K562 (cell line): ENCODE data around the gene PMPCA. TPM values are rescaled to one million over a fixed set of nuclear protein-coding genes. Genes with fewer than 3 reads are reported as not detected.

ENCODE experiments used
- ATAC-seq: fragments of 200-7000 bp; cut with Tn5 transposase; 3 replicates; pipeline ENCODE4 v1.9.1; 2020; ENCODE audit warnings: moderate library complexity
- BruUV-seq: library from RNA; stranded (reverse); fragments of 400-500 nt; replicated peaks from 2 replicates; lab custom pipeline; 2021; lab: Mats Ljungman, UMichigan
- CTCF ChIA-PET: fragments of 300-600 bp; formaldehyde crosslinking; extraction: SDS; loops from one replicate; lab custom pipeline; 2021; ENCODE audit warnings: low intra/inter-chr PET ratio; lab: Yijun Ruan, JAX
- POLR2A ChIA-PET: fragments of 300-600, 350-650 bp; sonication (Branson Sonifier 250); formaldehyde crosslinking; extraction: SDS; loops from one replicate; lab custom pipeline; 2021; ENCODE audit warnings: antibody characterized with exemption, inconsistent platforms; lab: Yijun Ruan, JAX
- DNase-seq, 4 experiments: peaks; one replicate each; pipeline versions ENCODE4 v3.0.0 to v3.0.0-alpha.2; 2011 to 2018; ENCODE audit warnings: low spot score in 3 of 4, mixed read lengths in 3 of 4; ENCODE audit errors: extremely low read depth in 1 of 4
- FAIRE-seq: peaks from 2 replicates; lab custom pipeline; 2011; peaks lifted over from hg19 to GRCh38; lab: Jason Lieb, UNC
- H2AFZ ChIP-seq: 2 replicates; pipeline ENCODE4 v1.6.0; 2011; ENCODE audit warnings: low read depth, low read length, control low read depth, inconsistent platforms
- H3K27ac ChIP-seq: fragments of 200-600 bp; 3 replicates; pipeline ENCODE4 v1.8.0; 2011; ENCODE audit warnings: low read depth, mild to moderate bottlenecking, control low read depth, inconsistent platforms, low read length, moderate library complexity, mixed read lengths; ENCODE audit errors: extremely low read depth
- H3K27me3 ChIP-seq, 2 experiments: fragments of 300-600 bp in 1 of 2; 2 replicates in 1 of 2; 3 replicates in 1 of 2; pipeline versions ENCODE4 v1.6.0 to v1.8.0; 2011; ENCODE audit warnings: inconsistent platforms in 2 of 2, low read length in 2 of 2, mild to moderate bottlenecking in 1 of 2, mixed read lengths in 1 of 2, moderate library complexity in 1 of 2; ENCODE audit not compliant: control insufficient read depth in 2 of 2, insufficient read depth in 2 of 2
- H3K36me3 ChIP-seq: fragments of 300-600 bp; 3 replicates; pipeline ENCODE4 v1.8.0; 2011; ENCODE audit warnings: mild to moderate bottlenecking, low read length, inconsistent platforms; ENCODE audit not compliant: control insufficient read depth, insufficient read depth
- H3K4me1 ChIP-seq, 2 experiments: fragments of 200-600 bp in 1 of 2; replicated peaks in 1 of 2; 2 replicates in 1 of 2; 3 replicates in 1 of 2; pipeline versions ENCODE4 v1.5.1 to v1.8.0; 2011; ENCODE audit warnings: inconsistent platforms in 2 of 2, low read length in 2 of 2, mild to moderate bottlenecking in 1 of 2, mixed read lengths in 1 of 2, moderate library complexity in 1 of 2; ENCODE audit not compliant: control insufficient read depth in 2 of 2, insufficient read depth in 2 of 2
- H3K4me2 ChIP-seq: 2 replicates; pipeline ENCODE4 v1.6.1; 2011; ENCODE audit warnings: low read length, control low read depth, inconsistent platforms, mixed read lengths; ENCODE audit not compliant: insufficient read depth
- H3K4me3 ChIP-seq: fragments of 200-600 bp; sonication (generic), shearing (Covaris generic); 2 replicates; pipeline ENCODE4 v1.5.1; 2016; ENCODE audit warnings: control low read depth, inconsistent platforms
- H3K79me2 ChIP-seq: fragments of 200-600 bp; 3 replicates; pipeline ENCODE4 v1.8.0; 2011; ENCODE audit warnings: low read length, inconsistent platforms; ENCODE audit not compliant: control insufficient read depth, insufficient read depth
- H3K9ac ChIP-seq, 2 experiments: 2 replicates each; pipeline versions ENCODE4 v1.6.0 to v1.6.1; 2011; ENCODE audit warnings: low read depth in 2 of 2, low read length in 2 of 2, control low read depth in 1 of 2, inconsistent platforms in 1 of 2, mild to moderate bottlenecking in 1 of 2, mixed read lengths in 1 of 2; ENCODE audit not compliant: insufficient read depth in 1 of 2
- H3K9me1 ChIP-seq: one replicate; pipeline ENCODE4 v1.6.0; 2011; ENCODE audit warnings: inconsistent platforms, mild to moderate bottlenecking, low read length, moderate library complexity; ENCODE audit not compliant: control insufficient read depth, insufficient read depth
- H3K9me3 ChIP-seq: replicated peaks from 2 replicates; pipeline ENCODE4 v1.5.1; 2011; ENCODE audit warnings: low read depth, low read length, inconsistent platforms; ENCODE audit not compliant: control insufficient read depth, insufficient read depth
- H4K20me1 ChIP-seq: replicated peaks from 2 replicates; pipeline ENCODE4 v1.6.1; 2011; ENCODE audit warnings: low read length, inconsistent platforms, mixed read lengths; ENCODE audit not compliant: control insufficient read depth, insufficient read depth
- ARHGAP35 ChIP-seq: fragments of 450-650 bp; IDR thresholded peaks from 2 replicates; pipeline ENCODE4 v1.6.1; 2018; ENCODE audit not compliant: partially characterized antibody
- ATF2 ChIP-seq: sonication (generic); formaldehyde crosslinking; IDR thresholded peaks from 2 replicates; pipeline ENCODE4 v1.8.1; 2022; ENCODE audit warnings: missing genetic modification reagents
- MIER1 ChIP-seq: fragments of 450-650 bp; IDR thresholded peaks from 2 replicates; pipeline ENCODE4 v1.6.1; 2016; ENCODE audit warnings: antibody characterized with exemption, mild to moderate bottlenecking, low read depth
- NFATC3 ChIP-seq: fragments of 450-650 bp; IDR thresholded peaks from 2 replicates; pipeline ENCODE4 v1.6.1; 2017; ENCODE audit warnings: mild to moderate bottlenecking
- POLR2G ChIP-seq: fragments of 200-400 bp; formaldehyde crosslinking; IDR thresholded peaks from 2 replicates; pipeline ENCODE4 v1.6.1; 2017; ENCODE audit warnings: low read depth, mild to moderate bottlenecking, antibody characterized with exemption, low read length, moderate library complexity
- SAP30 ChIP-seq: fragments of 200-600 bp; sonication (generic); IDR thresholded peaks from 2 replicates; pipeline ENCODE4 v1.6.1; 2012; ENCODE audit warnings: borderline replicate concordance, low read depth, mild to moderate bottlenecking, moderate library complexity, low read length, control low read depth, inconsistent platforms; ENCODE audit not compliant: insufficient read depth, poor library complexity, severe bottlenecking
- THRA ChIP-seq: fragments of 450-650 bp; IDR thresholded peaks from 2 replicates; pipeline ENCODE4 v1.6.1; 2017; ENCODE audit warnings: mild to moderate bottlenecking, moderate library complexity
- ZNF511 ChIP-seq: sonication (generic); formaldehyde crosslinking; IDR thresholded peaks from 2 replicates; pipeline ENCODE4 v1.8.0; 2022; ENCODE audit warnings: mild to moderate bottlenecking, missing genetic modification reagents
- WGBS: fragments of 100-300 bp; shearing (Covaris generic); methylation state at CpG from one replicate; pipeline ENCODE4 v1.1.6; 2016; ENCODE audit warnings: low coverage, mixed read lengths; ENCODE audit not compliant: insufficient coverage; ENCODE audit errors: missing lambda C conversion rate; 5-methylcytosine and 5-hydroxymethylcytosine counted together
- in situ Hi-C: fragments of 300-500 bp; cut with MboI; formaldehyde crosslinking; loops from 4 replicates; pipeline ENCODE4 v1.15.0; 2018; ENCODE audit warnings: inconsistent platforms, mixed read lengths
- intact Hi-C: fragments of 100-400 bp; cut with micrococcal nuclease; formaldehyde crosslinking; loops from 2 replicates; pipeline ENCODE4 v1.14.2; 2022
- polyA plus RNA-seq, 8 experiments: library from polyadenylated mRNA; depleted of rRNA in 4 of 8; stranded (reverse) in 5 of 8; unstranded in 3 of 8; fragments of >200 nt; fragmentation: Nextera tagmentation in 2 of 8; fragmentation: Illumina TruSeq in 1 of 8; extraction: Ambion mirVana in 2 of 8; extraction: Trizol in 1 of 8; gene quantifications; 2 replicates each; pipeline versions ENCODE4 v1.2.1 to v1.2.3, GENCODE V29; 2011 to 2014; ENCODE audit warnings: inconsistent platforms in 1 of 8, missing spikeins in 1 of 8
- total RNA-seq, 7 experiments: library from RNA; depleted of rRNA in 6 of 7; stranded (reverse); fragments of >200 nt in 6 of 7; fragmentation: Illumina TruSeq in 2 of 7; extraction: Trizol in 2 of 7; gene quantifications; 2 replicates each; pipeline versions ENCODE4 v1.2.1 to v1.2.3, GENCODE V29; 2011 to 2021; ENCODE audit warnings: low replicate concordance in 1 of 7

The PMPCA gene
- total and polyA plus RNA-seq, 9 of the 15 experiments (the other 6 are each of a cell fraction or from before 2014, with no cell fraction given): 23.9 to 143 (median 86.6) TPM

- in situ Hi-C loops (no loop called here), intact Hi-C loops (no loop called here)
- no peak overlapping the region for H3K4me2 ChIP-seq
- no peak overlapping the region for H2AFZ ChIP-seq
- FAIRE-seq (no peak), DNase-seq (no peak), ATAC-seq (no peak)
- no peak overlapping the region; a peak in 1 of 4 replicates for H3K9ac ChIP-seq
- BruUV-seq: no TSS peak
- H3K79me2 ChIP-seq: peaks cover 35% of the 10 kb centered on the region
- POLR2A ChIA-PET: interaction anchor here (0.6 to 5.6 kb wide), 4 partner anchors 9 to 15 kb away, joined by 3 to 33 read pairs (median 3); no protein-coding TSS in a partner anchor
- peaks cover 64% of the 10 kb centered on the region; the same call in 1 of the 3 replicates for H3K36me3 ChIP-seq
- peaks cover 13% of the 10 kb centered on the region for H3K9me1 ChIP-seq
- no peaks in the 10 kb centered on the region for H3K27me3 ChIP-seq
- TF ChIP-seq ZNF511 (CRISPR knock-in tag): no peak
- no peak for TF ChIP-seq SAP30
- no peak for TF ChIP-seq ARHGAP35
- no peak for TF ChIP-seq ATF2
- peak; percentile 39 for TF ChIP-seq POLR2G
- no peak for TF ChIP-seq MIER1
- TF ChIP-seq THRA: no peak
- TF ChIP-seq NFATC3: no peak
- H3K9me3 ChIP-seq: no peaks in the 10 kb centered on the region
- peaks cover 15 to 54% of the 10 kb centered on the region in 2 experiments for H3K4me1 ChIP-seq
- no peak overlapping the region for H3K4me3 ChIP-seq
- CTCF ChIA-PET: no interaction called here
- peaks cover 16% of the 10 kb centered on the region; the same call in 1 of the 2 replicates for H4K20me1 ChIP-seq
- WGBS: 92% methylated on average over 26 of the region's 36 CpGs
- H3K27ac ChIP-seq: no peak overlapping the region
Observed at GRCh38 chr9:136433043-136433715, 22.7 kb downstream of the PMPCA start.
